Suppressor macrophage treated with lipopolysaccharide for 4 hours (primary cell): ENCODE results near the gene DHRSX.
"Not testable (repeated sequence)": the region's sequence is repeated elsewhere in the genome, so short reads cannot be mapped to it uniquely, and the experiment has no call there.

Experiments used
- DNase-seq: peaks from one replicate; pipeline ENCODE4 v3.0.0-alpha.2; 2020

DHRSX gene, protein sequence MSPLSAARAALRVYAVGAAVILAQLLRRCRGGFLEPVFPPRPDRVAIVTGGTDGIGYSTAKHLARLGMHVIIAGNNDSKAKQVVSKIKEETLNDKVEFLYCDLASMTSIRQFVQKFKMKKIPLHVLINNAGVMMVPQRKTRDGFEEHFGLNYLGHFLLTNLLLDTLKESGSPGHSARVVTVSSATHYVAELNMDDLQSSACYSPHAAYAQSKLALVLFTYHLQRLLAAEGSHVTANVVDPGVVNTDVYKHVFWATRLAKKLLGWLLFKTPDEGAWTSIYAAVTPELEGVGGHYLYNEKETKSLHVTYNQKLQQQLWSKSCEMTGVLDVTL

DNA sequence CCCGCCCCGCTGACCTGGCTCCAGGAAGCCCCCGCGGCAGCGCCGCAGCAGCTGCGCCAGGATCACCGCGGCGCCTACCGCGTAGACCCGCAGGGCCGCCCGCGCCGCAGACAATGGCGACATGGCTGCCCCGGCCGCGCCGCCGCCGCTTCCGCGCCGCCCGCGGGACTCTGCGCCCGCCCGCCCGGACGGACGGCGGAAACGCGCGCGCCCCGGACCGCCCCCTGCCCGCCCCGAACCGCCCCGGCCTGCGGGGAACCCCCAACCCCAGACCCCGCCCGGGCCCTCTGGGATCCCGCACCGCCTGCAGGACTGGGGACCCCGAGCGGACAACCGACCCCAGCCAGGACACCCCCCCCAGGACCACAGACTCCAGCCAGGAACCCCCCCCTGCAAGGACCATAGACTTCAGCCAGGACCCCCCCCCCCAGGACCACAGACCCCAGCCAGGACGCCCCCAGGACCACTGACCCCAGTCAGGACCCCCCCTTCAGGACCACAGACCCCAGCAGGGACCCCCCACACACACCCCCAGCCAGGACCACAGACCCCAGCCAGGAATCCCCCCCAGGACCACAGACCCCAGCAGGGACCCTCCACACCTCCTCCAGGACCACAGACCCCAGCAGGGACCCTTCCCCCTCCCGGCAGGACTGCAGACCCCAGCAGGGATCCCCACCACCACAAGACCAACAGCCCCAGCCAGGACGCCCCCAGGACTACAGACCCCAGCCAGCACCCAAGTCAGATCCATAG lies at the start of gene DHRSX, which contains the start of gene ZBED1:
Gene DHRSX (minus strand): TSS at position 174 of the 756 bp plus-strand sequence. CDS start 51 bp downstream, at position 123.
Gene ZBED1 (minus strand): TSS at position 174 of the 756 bp plus-strand sequence. CDS start 10,257 bp downstream, outside the sequence.
- peak; percentile 67 for DNase-seq

DNA sequence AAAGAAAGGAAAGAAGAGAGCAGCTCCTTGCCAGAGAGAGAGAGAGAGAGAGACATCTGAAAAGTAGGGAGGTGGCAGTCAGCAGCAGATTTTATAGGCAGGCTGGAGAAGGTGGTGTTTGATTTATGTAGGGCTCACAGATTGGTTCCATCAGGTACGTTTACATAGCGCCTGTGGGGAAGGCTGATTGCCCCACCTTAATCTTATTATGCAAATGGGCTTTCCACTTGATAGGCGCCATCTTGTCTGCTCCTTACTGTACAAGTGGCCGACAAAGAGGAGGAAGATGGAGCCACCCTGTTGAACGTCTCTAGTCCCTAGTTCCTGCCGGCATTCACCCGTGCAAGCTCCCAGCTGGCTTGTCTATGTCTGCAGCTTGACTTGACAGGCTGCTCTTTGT lies 49.1 kb upstream of the DHRSX start:
- no peak for DNase-seq

DNA sequence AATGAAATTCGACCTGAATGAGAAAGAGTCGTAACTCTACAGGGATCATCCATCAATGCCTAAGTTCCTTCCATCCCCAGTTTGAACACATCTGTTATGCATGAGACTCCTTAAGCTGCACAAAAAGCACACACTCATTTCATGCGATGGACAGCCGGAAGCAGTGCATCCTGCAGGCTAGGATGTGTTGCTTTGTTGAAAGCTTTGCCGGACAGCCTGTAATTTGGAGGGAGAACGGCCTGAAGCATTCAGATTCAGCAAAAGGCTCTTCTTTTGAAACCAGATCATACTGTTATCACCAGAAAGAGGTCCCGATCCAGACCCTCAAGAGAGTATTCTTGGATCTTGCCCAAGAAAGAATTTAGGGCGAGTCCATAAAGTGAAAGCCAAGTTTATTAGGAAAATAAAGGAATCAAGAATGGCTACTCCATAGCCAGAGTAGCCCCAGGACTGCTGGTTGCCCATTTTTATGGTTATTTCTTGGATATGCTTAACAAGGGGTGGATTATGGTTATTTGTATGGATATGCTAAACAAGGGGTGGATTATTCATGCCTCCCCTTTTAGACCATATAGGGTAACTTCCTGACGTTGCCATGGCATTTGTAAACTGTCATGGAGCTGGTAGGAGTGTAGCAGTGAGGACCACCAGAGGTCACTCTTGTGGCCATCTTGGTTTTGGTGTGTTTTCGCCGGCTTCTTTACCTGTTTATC lies 48.1 kb upstream of the DHRSX start:
- DNase-seq = no peak

DNA sequence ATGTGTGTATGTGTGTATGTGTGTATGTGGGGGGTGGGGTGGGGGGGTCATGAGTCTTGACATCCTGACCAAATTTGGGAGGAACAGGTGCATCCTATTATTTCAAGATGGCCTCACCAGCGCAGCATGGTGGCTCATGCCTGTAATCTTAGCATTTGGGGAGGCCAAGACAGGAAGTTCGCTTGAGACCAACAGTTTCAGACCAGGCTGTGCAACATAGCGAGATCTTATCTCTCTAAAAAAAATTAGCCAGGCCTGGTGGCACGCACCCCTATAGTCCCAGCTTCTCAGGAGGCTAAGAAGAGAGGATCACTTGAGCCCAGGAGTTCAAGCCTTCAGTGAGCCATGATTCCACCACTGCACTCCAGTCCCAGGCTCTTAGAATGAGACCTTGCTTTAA lies 47.0 kb upstream of the DHRSX start:
- no peak for DNase-seq

DNA sequence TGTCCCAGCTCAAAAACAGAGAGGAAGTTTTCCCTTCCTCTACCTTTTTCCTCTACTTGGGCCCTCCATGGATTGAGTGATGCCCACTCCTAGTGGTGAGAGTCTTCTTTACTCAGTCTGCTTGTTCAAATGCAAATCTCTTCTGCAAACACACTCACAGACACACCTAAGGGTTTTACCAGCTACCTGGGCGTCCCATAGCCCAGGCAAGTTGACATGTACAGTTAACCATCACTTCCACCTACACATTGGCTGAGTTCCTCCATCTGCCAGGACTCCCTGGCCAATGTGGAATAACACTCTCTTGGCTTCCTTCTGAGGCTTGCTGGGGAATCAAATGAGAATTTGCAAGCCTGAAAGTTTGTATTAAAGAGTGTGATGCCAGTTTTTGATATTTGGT lies 45.7 kb upstream of the DHRSX start:
- no peak for DNase-seq

DNA sequence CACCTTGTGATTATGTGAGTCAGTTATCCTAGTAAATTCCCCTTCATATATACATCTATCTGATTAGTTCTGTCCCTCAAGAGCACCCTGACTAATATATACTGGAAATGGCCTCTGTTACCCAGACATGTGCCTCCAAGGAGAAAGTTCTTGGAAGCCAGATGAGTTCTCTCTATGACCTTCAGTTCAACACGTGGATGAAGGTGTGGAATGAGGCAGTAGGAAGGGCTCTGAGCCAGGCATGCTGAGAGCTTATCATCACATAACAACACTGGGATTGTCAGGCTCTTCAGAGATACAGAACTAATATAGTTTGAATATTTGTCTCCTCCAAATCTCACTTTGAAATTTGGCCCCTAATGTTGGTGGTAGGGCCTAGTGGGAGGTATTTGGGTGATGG lies 44.4 kb upstream of the DHRSX start:
- DNase-seq = no peak

DNA sequence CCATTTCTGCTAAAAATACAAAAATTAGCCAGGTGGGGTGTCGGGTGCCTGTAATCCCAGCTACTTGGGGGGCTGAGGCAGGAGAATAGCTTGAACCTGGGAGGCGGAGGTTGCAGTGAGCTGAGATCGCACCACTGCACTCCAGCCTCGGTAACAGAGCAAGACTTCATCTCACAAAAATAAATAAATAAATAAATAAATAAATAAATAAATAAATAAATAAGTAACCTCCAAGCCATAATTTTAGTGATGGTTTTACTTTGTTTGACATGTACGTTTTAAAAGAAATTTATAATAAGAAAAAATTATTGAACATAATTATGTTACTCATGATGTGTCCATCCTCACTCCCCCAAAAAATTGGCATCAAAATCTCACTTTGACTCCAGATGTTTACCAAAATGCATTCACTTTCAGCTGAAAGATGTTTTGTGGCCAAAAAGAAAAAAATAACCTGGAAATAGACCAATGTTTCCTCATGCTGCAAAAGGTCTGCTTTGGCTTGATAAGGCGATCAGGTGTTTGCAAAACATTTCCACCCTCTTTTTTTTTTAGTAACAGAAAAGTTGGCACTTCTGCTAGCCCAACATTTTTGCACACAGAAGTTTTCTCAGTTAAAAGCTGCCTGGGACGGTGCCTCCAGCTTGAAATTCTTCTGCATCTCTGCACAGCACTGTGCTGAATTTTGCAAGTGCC lies 42.2 kb upstream of the DHRSX start:
- DNase-seq = no peak

DNA sequence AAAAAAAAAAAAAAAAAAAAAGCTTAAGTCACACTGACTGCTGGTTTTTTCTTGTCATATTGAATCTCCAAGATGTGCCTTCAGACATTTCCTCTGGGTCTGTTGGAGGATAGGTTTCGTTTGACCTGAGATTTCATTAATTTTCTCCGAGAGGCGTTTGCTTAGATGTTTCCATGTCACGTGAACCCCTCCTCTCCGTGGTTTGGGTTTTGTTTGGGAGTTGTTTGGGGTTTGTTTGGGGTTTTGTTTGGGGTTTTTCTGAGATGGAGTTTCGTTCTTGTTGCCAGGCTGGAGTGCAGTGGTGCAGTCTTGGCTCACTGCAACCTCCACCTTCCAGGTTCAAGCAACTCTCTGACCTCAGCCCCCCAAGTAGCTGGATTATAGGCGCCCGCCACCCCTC lies 40.8 kb upstream of the DHRSX start:
- DNase-seq = no peak

DNA sequence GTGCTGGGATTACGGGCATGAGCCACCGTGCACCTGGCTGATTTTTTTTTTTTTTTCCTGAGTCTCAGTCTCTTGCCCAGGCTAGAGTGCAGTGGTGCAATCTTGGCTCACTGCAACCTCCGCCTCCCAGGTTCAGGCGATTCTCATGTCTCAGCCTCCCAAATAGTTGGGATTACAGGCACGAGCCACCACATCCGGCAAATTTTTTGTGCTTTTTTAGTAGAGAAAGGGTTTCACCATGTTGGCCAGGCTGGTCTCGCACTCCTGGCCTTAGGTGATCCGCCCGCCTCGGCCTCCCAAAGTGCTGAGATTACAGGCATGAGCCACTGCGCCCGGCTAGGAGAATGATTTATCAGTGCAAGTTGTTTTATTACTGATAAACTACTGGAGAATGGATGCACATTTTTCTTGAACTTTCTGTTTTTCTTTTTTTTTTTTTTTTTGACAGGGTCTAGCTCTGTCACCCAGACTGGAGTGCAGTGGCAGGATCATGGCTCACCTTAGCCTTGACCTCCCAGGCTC lies 39.7 kb upstream of the DHRSX start:
- DNase-seq = no peak

DNA sequence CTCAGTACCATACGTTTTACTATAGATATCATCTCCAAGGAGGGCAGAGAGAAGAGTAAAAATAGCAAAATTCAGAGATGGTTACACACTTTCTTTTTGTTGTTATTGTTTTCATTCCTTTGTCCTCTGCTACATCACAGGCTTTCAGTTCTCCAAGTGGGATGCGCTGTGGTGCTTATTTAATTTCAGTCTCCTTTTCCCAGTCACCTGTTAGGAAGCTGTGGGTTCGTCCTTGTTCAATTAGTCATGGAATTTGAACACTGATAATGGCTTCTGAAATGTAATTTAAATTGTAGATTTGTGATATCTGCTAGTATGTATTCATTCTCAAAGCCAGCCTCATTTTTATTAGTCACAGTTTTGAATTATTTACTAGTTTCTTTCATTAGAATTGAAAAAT lies 38.8 kb upstream of the DHRSX start:
- no peak for DNase-seq

DNA sequence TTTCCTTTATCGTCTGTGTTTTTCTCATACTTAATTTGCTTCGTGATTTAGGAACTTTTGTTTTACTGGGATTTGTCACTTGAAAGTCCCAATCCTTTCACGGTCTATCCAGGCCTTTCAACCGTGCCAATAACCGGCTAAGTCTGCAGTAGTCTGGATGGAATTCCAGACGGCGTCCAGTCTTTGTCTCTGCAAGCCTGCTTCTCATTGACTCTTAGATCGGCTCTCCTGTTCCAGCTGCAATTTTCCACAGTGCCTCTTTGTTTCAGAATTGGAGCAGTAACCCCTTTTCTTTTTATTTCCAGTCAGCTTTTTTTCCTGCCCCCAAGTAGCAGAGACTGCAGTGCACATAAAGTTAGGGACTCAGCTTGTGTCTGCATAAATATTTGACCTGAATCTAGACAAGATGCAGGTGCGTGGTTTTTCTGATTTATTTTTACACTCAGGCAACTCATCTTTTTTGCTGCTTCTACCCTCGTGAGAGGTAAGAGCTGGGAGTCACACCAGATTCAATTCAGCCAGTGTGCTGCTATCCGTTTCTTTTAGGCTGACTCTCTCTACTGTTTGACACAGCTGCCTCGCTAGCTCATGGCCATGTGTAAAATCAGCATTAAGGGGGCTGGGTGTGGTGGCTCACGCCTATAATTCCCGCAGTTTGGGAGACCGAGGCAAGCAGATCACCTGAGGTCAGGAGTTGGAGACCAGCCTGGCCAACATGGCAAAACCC lies 37.4 kb upstream of the DHRSX start:
- no peak for DNase-seq

DNA sequence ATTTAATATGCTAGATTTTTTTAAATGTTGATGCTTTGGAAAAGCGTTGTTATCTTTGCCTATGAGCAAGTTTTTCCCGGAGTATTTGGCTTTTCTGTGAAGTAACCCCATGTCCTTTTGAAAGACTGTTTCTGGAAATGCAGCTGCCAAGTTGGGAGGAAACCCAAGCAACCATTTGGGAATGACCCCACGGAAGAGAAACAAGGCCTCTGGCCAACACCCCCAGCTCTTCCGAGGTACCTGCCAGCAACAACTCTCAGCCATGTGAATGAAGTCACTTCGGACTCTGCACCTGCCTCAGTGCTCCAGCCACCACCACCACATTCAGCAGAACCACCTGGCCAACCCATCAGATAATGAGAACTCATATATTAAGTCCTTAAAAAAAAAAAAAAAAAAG lies 36.2 kb upstream of the DHRSX start:
- no peak for DNase-seq

DNA sequence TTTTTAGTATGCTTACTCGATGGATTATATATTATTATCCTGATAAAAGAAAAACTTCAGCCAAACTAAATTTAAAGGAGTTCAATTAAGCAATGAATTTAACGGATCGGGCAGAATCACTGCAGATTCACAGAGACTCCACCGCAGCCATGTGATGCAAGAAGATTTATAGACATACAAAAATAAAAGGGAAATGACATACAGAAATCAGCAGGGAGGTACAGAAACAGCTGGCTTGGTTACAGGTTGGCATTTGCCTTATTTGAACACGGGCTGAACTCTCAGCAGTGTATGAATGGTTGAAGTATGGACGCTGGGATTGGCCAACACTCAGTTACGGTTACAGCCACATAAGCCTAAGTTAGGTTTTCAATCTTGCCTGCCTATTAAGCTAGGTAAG lies 35.4 kb upstream of the DHRSX start:
- peak; percentile 2 for DNase-seq

DNA sequence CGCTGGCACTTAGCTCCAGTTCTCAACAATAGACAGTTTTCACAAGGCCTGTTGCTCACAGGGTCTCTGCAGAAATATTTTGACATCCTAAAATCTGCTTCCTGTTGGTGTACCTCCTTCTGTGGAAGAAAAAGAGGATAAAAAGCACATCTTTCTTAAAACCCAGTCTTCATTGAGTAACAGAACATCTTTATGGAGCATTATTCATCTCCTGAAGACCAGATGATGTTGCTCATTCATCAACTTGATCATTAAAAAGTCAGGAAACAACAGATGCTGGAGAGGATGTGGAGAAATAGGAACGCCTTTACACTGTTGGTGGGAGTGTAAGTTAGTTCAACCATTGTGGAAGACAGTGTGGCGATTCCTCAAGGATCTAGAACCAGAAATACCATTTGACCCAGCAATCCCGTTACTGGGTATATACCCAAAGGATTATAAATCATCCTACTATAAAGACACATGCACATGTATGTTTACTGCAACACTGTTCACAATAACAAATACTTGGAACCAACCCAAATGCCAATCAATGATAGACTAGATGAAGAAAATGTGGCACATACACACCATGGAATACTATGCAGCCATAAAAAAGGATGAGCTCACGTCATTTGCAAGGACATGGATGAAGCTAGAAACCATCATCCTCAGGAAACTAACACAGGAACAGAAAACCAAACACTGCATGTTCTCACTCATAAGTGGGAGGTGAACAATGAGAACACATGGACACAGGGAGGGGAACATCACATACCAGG lies 33.7 kb upstream of the DHRSX start:
- not testable (repeated sequence) for DNase-seq

DNA sequence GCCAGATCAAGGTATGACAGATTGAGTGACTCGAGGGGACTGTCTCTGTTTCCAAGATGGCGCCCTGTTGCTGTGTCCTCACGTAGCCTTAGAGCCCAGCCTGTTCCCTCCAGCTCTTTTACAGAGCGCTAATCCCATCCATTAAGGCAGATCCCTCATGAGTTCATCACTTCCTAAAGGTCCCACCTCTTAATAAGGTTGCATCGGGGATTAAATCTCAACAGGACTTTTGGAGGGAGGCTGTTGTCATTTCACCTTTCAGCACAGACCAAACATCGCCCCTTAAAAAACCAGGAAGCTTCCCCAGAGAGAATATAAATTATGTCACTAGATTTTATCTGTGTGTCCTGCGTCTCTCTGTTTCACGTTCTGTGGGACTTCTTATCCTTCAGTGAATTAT lies 32.6 kb upstream of the DHRSX start:
- no peak for DNase-seq

DNA sequence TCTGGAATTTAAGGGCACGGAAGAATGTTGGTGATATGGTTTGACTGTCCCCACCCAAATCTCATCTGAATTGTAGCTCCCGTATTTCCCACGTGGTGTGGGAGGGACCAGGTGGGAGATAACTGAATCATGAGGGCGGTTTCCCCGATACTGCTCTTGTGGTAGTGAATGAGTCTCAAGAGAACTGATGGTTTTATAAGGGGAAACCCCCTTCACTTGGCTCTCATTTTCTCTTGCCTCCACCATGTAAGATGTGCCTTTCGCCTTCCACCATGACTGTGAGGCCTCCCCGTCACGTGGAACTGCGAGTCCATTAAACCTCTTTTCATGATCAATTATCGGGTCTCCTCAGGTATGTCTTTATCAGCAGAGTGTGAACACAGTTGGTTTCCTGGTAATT lies 25.6 kb upstream of the DHRSX start:
- DNase-seq = no peak

DNA sequence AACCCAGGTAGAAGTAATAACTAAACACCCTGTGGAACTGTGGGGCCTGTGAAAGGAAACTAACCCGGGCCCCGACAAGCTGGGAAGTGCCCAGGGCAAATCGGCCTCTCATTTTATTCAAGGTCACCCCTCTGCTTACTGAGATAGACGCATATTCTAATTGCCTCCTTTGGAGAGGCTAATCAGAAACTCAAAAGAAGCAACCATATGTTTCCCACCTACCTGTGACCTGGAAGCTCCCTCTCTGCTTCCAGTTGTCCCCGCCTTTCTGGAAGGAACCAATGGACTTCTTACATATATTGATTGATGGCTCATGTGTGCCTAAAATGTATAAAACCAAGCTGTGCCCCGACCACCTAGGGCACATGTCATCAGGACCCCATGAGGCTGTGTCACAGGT lies 23.1 kb upstream of the DHRSX start:
- no peak for DNase-seq

DNA sequence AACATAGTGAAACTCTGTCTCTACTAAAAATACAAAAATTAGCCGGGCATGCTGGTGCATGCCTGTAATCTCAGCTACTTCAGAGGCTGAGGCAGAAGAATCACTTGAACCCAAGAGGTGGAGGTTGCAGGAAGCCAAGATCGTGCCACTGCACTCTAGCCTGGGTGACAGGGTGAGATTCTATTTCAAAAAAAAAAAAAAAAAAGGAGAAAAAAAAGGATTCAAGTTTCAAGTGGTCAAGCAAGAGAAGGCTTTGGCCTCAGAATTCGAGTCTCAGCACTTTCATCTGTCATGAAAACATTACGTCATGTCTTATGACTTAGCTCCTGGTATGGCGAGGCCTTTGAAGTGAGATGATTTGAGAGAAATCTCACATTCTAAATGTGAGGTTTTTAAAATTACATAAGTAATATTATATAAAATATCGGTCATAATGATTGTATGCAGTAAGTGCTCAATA lies 21.2 kb upstream of the DHRSX start:
- peak; percentile 75 for DNase-seq

DNA sequence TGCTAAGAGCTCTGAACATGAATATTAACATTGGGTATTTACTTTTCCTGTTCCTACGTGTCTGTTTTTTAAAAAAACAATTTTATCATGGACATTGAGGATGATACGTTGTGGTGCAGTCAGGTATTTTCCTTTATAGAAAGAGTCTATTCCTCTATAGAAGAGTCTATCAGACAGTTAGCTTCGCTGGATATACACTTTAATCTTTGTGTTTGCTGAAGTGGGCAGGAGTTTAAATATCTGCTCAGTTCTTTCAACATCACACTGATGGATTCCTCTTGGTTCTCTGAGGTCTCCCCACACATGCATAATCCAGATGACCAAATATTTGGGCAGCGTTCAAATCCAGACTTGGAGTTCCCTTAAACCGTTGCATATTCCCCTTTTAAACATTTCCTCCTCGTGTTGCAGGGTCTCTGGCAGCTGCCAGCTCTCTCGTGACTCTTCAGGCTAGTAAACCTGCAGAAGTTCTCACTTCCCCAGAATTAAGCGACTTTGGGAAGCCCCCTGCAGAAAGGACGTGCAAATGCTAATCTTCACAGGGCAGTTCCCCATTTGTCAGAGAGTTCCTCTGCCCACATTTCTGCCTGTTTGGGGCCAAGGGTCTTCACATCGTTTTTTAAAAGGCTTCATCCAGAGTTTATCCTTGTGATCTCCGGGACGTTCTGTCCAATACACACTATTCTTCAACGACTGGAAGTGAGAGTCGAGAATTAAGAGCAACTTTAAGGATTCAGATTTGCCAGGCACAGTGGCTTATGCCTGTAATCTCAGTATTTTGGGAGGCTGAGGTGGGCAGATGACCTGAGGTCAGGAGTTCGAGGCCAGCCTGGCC lies 20.5 kb upstream of the DHRSX start:
- DNase-seq = peak; percentile 94

DNA sequence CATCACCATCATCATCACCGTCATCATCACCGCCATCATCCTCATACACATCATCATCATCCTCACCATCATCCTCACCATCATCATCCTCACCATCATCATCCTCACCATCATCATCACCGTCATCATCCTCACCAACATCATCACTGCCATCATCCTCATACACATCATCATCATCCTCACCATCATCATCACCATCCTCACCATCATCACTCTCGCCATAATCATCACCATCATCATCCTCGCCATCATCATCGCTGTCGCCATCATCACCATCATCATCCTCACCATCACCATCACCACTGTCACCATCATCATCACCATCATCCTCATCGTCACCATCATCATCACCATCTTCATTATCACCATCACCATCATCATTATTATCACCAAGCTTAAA lies 19.8 kb upstream of the DHRSX start:
- DNase-seq = no peak
